CD4-positive, alpha-beta T cell treated with Interleukin-12 subunit alpha and Interleukin-12 subunit beta, for 1 hour (primary cell): ENCODE data around the gene CSNK1G1.
"Not testable (repeated sequence)": the region's sequence is repeated elsewhere in the genome, so short reads cannot be mapped to it uniquely, and the experiment has no call there.

Experiments
- DNase-seq: peaks from one replicate; pipeline ENCODE4 v3.0.0-alpha.2; 2020

The CSNK1G1 gene

DNA sequence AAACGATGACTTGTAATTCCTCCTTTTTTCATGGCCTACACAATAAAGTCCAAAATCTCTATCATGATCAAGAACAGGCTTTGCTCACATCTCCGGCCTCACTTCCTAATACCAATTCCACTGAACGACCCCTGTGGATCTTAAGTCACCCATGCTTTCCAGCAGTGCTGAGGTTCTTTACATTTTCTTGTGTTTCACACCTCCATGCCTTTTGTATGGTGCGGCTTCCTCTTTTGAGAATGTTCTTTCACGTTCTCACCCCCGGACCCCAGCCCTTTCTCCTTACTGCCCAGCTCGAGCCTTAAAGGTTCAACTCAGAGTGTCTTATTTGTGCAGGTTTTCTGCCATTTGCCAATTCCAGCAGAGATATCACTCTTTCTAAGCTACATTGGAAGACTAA lies 70.1 kb downstream of the CSNK1G1 start:
- DNase-seq, result no peak

GRCh38 chr15:64285150-64285549 lies 70.8 kb downstream of the CSNK1G1 start:
- no peak for DNase-seq

- DNase-seq, result no peak
Measured at GRCh38 chr15:64284042-64284441, 71.9 kb downstream of the CSNK1G1 start.

- no peak for DNase-seq
Measured at GRCh38 chr15:64282701-64283100, 73.3 kb downstream of the CSNK1G1 start.

- no peak for DNase-seq
Measured at GRCh38 chr15:64279131-64279530, 76.8 kb downstream of the CSNK1G1 start.

DNA sequence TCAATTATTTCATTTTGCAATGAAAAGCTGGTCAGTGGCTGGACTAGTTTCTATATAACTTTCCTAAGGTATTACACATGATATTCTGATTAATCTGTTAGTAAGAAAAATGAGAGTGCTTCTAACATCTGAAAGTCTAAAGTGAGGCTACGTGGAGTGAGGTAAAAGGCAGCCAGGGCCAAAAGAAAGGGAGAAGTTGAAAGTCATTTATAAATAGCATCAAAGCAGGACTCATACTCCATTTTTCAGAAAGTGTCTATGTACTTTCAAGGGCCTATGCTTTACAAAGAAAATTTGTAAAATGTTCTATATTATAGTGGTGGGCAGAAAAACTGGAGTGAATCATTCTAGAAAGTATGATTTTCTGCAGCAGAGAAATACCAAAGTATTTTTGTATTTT lies 80.0 kb downstream of the CSNK1G1 start:
- DNase-seq, result no peak

GRCh38 chr15:64274341-64274950 lies 81.5 kb downstream of the CSNK1G1 start:
- DNase-seq, result no peak

DNA sequence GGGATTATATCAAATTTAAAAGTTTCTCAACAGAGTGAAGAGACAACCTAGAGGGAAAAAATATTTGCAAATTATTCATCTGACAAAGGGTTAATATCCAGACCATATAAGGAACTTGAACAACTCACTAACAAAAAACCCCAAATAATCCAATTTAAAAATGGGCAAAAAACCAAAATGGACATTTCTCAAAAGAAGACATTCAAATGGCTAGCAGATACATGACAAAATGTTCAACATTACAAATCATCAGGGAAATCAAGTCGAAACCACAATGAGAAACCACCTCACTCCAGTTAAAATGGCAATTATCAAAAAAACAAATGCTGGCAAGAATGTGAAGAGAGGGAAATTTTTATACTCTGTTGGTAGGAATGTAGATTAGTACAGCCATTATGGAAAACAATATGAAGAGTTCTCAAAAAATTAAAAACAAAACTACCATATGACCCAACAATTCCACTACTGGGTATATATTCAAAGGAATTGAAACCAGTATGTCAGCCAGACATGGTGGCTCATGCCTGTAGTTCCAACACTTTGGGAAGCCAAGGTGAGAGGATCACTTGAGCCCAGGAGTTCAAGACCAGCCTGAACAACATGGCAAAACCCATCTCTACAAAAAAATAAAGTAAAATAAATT lies 88.5 kb downstream of the CSNK1G1 start:
- DNase-seq, result no peak

DNA sequence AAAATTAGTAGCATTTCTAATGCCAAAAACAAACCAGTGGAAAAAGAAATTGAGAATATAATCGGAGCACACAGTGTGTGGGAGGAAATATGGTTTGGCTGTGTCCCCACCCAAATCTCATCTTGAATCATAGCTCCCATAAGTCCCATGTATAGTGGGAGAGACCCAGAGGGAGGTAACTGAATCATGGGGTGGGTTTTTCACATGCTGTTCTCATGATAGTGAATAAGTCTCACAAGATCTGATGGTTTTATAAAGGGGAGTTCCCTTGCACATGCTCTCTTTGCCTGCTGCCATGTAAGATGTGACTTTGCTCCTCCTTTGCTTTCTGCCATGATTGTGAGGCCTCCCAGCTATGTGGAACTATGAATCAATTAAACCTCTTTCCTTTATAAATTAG lies 90.8 kb downstream of the CSNK1G1 start:
- not testable (repeated sequence) for DNase-seq

DNA sequence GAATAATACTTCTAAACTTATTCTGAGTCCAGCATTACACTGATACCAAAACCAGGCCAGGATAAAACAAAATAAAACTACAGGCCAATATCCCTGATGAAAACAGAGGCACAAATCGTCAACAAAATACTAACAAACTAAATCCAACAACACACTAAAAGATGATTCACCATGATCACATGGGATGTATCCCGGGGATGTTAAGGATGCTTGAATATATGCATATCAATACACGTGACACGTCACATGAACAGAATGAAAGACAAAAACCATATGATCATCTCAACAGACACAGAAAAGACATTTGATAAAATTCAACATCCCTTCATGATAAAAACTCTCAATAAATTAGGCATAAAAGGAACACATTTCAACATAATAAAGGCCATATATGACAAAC lies 91.5 kb downstream of the CSNK1G1 start:
- DNase-seq, result no peak

- no peak for DNase-seq
Measured at GRCh38 chr15:64263567-64263966, 92.4 kb downstream of the CSNK1G1 start.

GRCh38 chr15:64256051-64256450 lies 99.9 kb downstream of the CSNK1G1 start:
- no peak for DNase-seq

DNA sequence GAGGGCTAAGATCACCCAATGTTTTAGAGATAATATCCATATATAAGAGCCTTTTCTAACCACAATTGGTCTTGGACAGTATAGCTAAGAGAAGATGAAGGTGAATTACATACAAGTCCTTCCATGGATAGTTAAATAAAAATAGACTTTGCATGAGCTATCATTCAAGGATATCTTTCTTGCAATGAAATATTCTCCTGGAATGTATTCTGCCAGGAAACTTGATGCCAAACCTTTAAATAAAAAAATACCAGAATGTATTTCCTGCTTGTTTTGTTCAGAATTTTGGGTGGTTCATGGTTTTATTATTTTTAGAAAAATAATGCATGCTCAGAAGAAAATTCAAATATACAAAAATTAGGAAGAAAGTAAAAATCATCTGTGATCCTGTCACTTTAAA lies 104.3 kb downstream of the CSNK1G1 start:
- DNase-seq, result no peak

- peak; percentile 22 for DNase-seq
Measured at GRCh38 chr15:64251121-64251520, 104.9 kb downstream of the CSNK1G1 start.

DNA sequence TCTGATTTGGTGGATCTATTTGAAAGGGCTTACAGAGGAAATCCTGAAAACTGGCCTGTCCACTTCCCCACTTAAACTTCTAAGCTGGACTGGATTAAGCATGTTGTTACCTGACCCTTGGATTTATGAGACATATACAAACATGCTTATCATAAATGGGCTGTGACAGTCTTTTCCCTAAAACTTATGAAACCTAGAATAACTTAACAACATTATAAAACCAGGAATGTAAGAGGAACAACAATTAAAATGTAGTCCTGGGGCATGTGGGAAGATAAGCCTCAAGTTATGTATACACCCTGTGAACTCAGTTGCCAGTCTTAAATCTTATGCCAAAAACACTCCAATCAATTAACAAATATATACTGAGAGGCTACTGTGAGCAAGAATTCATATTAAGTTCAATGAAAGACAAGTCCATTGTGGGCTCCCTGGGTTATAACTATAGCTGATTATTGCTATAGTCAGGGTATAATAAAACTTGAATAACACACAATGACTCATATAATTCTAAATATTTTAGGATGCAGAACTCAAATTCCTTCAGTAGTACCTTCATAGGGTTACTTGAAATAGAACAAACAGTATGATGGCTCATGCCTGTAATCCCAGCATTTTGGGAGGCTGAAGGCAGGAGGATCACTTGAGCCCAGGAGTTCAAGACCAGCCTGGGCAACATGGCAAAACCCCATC lies 105.9 kb downstream of the CSNK1G1 start:
- no peak for DNase-seq

- DNase-seq, result no peak
Measured at GRCh38 chr15:64249406-64249805, 106.6 kb downstream of the CSNK1G1 start.

DNA sequence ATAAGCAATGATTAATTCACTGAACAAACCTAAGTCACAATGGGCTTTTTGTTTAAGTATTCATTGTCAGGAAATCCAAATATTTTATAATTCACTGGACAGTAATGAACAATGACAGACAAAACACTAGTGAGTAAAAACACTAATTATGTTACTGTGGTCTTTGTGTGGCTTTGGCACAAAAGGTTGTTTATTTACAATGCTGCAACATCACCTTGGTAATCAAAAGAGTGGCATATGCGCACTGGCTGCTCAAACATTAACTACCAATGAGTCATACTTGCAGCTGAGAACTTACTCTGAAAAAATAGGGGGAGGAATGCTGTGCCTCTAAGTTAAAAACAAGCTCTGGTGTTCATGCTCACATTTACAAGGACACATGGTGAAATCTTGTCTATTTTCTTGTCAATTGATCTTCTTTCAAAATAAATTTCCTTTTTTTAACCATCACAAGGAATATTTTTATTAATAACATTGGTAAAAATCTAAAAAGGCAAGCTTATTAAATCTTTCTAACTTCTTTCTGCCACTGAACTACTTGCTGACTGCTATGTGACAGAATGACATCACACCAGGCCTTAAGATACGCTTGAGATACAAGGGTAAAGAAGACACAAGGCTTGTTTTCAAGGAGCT lies 107.9 kb downstream of the CSNK1G1 start:
- peak; percentile 51 for DNase-seq

- DNase-seq, result no peak
Measured at GRCh38 chr15:64247535-64247905, 108.5 kb downstream of the CSNK1G1 start.

DNA sequence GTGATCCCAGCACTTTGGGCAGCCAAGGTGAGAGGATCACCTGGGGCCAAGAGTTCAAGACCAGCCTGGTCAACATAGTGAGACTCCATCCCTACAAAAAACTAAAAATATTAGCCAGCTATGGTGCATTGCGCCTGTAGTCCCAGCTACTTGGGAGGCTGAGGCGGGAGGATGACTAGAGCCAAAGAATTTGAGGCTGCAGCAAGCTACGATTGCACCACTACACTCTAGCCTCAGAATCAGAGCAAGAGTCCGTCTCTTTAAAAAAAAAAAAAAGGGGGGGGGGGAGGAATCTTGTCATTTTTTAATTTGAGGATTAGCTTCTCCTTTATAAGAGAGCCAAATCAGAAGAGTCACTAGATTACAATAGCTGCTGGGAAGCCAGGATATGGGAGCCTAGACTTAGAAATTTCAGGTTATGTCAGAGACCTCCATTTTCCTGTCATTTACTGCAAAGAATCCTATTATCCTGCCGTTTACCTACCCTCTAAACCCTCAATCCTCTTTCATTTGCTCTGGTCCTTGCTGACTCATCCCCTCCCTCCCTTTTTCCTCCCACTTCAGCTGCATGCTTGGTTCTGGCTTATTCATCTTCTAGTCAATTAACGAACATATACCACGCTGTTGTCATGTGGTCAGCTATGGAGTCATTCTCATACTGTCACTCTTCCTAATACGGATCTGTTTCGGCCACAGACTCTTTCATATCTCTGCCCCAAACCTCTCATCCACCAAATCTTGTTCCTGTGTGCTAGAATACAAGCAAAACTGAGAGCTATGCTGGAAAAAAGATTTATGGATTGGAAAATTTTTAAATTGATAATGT lies 109.4 kb downstream of the CSNK1G1 start:
- peak; percentile 1 for DNase-seq

GRCh38 chr15:64245405-64245804 lies 110.6 kb downstream of the CSNK1G1 start:
- DNase-seq, result no peak

GRCh38 chr15:64237677-64238076 lies 118.3 kb downstream of the CSNK1G1 start:
- no peak for DNase-seq

GRCh38 chr15:64236156-64236894 lies 119.6 kb downstream of the CSNK1G1 start:
- no peak for DNase-seq
